ENCODE data around the gene TP53.

GRCh38 chr17:7623661-7624060 is 63.6 kb downstream of the TP53 start:
- TF ChIP-seq CTCF (IDR thresholded peaks at IDR 0.05; ENCODE audit: insufficient read depth, low read length, poor library complexity, severe bottlenecking) (no peak), EZH2phosphoT487 (conservative IDR thresholded peaks at IDR 0.05; ENCODE audit: low read length) (no peak)
